PFSK-1 (cell line): ENCODE data around the gene ALPK3.

ENCODE experiments used
- FOXP2 ChIP-seq: optimal IDR thresholded peaks from 2 replicates; pipeline ENCODE3; 2011; ENCODE audit warnings: borderline replicate concordance, control low read depth, inconsistent platforms; ENCODE audit not compliant: insufficient read depth; ENCODE audit errors: extremely low read length, extremely low read depth
- POLR2AphosphoS5 ChIP-seq: IDR thresholded peaks from 2 replicates; pipeline ENCODE4 v1.6.1; 2012; ENCODE audit warnings: low read depth, mild to moderate bottlenecking, control low read depth, low read length, moderate library complexity
- SIN3A ChIP-seq: IDR thresholded peaks from 2 replicates; pipeline ENCODE4 v1.6.1; 2012; ENCODE audit warnings: mild to moderate bottlenecking, low read length, moderate library complexity, borderline replicate concordance; ENCODE audit not compliant: insufficient read depth
- TAF1 ChIP-seq: IDR thresholded peaks from 2 replicates; pipeline ENCODE4 v1.6.1; 2012; ENCODE audit warnings: low read length, control low read depth, borderline replicate concordance; ENCODE audit not compliant: insufficient read depth
- TF ChIP-seq, protein P1 (sequence below), 2 experiments: IDR thresholded peaks; 2 replicates each; pipeline versions ENCODE4 v1.6.1 to v1.8.0; 2011 to 2012; ENCODE audit warnings: low read depth in 2 of 2, low read length in 2 of 2, control low read depth in 1 of 2, inconsistent platforms in 1 of 2, mild to moderate bottlenecking in 1 of 2, moderate library complexity in 1 of 2; ENCODE audit not compliant: insufficient read depth in 1 of 2

DNA sequence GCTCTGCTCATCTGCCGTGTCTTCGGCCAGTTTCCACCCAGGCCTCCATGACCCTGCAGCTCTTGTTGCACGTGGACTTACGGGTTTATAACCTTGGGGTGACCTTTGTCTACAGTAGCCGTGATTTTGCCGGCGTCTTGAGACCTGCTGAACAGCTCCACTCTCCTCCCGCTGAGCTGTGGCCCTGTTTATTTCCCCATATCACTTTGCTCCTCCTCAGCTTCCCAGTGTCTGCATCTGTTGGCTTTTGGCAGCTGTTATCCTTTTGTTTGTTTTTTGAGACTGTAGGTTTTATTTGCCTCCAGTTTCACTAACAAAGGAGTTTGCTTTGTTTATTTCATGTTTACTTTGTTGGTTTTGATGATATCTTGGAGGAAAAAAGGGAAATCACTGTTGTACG is 38.0 kb downstream of the ALPK3 start:
- TF ChIP-seq, protein P1, sequence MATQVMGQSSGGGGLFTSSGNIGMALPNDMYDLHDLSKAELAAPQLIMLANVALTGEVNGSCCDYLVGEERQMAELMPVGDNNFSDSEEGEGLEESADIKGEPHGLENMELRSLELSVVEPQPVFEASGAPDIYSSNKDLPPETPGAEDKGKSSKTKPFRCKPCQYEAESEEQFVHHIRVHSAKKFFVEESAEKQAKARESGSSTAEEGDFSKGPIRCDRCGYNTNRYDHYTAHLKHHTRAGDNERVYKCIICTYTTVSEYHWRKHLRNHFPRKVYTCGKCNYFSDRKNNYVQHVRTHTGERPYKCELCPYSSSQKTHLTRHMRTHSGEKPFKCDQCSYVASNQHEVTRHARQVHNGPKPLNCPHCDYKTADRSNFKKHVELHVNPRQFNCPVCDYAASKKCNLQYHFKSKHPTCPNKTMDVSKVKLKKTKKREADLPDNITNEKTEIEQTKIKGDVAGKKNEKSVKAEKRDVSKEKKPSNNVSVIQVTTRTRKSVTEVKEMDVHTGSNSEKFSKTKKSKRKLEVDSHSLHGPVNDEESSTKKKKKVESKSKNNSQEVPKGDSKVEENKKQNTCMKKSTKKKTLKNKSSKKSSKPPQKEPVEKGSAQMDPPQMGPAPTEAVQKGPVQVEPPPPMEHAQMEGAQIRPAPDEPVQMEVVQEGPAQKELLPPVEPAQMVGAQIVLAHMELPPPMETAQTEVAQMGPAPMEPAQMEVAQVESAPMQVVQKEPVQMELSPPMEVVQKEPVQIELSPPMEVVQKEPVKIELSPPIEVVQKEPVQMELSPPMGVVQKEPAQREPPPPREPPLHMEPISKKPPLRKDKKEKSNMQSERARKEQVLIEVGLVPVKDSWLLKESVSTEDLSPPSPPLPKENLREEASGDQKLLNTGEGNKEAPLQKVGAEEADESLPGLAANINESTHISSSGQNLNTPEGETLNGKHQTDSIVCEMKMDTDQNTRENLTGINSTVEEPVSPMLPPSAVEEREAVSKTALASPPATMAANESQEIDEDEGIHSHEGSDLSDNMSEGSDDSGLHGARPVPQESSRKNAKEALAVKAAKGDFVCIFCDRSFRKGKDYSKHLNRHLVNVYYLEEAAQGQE (IDR thresholded peaks at IDR 0.05; ENCODE audit: insufficient read depth in 1 of 2, low read depth in 2 of 2, low read length in 2 of 2), result no peak
- TF ChIP-seq TAF1 (no peak), POLR2AphosphoS5 (no peak), SIN3A (no peak), FOXP2 (no peak)
